Heart left ventricle (tissue), 16 donors: ENCODE data around the gene HNF1A. TPM values are rescaled to one million over a fixed set of nuclear protein-coding genes. Genes with fewer than 3 reads are reported as not detected.

ENCODE experiments used
- ATAC-seq, 4 donors: fragments of 200-7000 bp; cut with Tn5 transposase; one replicate each; pipeline ENCODE4 v1.9.1; 2020 to 2022; ENCODE audit warnings: moderate library complexity in 4 of 4, mild to moderate bottlenecking in 3 of 4, moderate number of reproducible peaks in 1 of 4
- DNase-seq, 5 donors: peaks; one replicate each; pipeline ENCODE4 v3.0.0-alpha.2; 2020
- H3K27ac ChIP-seq, 12 donors: fragments of 200-600 bp; sonication (generic) in 4 of 12; one replicate each; pipeline versions ENCODE4 v1.5.0 to v1.8.0; 2016 to 2022; ENCODE audit warnings: mild to moderate bottlenecking in 2 of 12
- H3K27me3 ChIP-seq, 9 donors: fragments of 200-600 bp; sonication (generic) in 2 of 9; one replicate each; pipeline versions ENCODE4 v1.5.1 to v1.8.0; 2016 to 2022; ENCODE audit warnings: mild to moderate bottlenecking in 3 of 9
- H3K36me3 ChIP-seq, 9 donors: fragments of 200-600 bp; sonication (generic) in 2 of 9; one replicate each; pipeline versions ENCODE4 v1.5.0 to v1.8.0; 2018 to 2022; ENCODE audit warnings: mild to moderate bottlenecking in 2 of 9
- H3K4me1 ChIP-seq, 12 donors: fragments of 200-600 bp; sonication (generic) in 4 of 12; one replicate each; pipeline versions ENCODE4 v1.5.0 to v1.8.0; 2016 to 2022; ENCODE audit warnings: mild to moderate bottlenecking in 3 of 12
- H3K4me3 ChIP-seq, 12 donors: fragments of 200-600 bp; sonication (generic) in 4 of 12; one replicate each; pipeline versions ENCODE4 v1.5.0 to v1.8.0; 2017 to 2022; ENCODE audit warnings: mild to moderate bottlenecking in 9 of 12, moderate library complexity in 4 of 12
- H3K9me3 ChIP-seq, 12 donors: fragments of 200-600 bp; sonication (generic) in 4 of 12; one replicate each; pipeline versions ENCODE4 v1.5.0 to v1.8.0; 2016 to 2022; ENCODE audit warnings: mild to moderate bottlenecking in 1 of 12
- POLR2A ChIP-seq, 2 donors: fragments of 450-650 bp; IDR thresholded peaks; one replicate each; pipeline ENCODE4 v1.6.1; 2017; ENCODE audit warnings: antibody characterized with exemption in 2 of 2, mild to moderate bottlenecking in 2 of 2, moderate library complexity in 2 of 2
- WGBS, 4 donors: extraction: QIAGEN DNeasy Blood & Tissue Kit in 2 of 4; methylation state at CpG; one replicate each; pipeline versions ENCODE4 v1.1.5 to v1.1.7; 2013 to 2018; 5-methylcytosine and 5-hydroxymethylcytosine counted together
- intact Hi-C, 10 donors: fragments of 100-400 bp; cut with DNase I; formaldehyde crosslinking; loops; one replicate each; pipeline versions ENCODE4 v1.11.1 to v1.14.2; 2022
- polyA plus RNA-seq, 2 donors: library from polyadenylated mRNA; stranded (reverse); fragments of 200-250 nt; gene quantifications; one replicate each; pipeline ENCODE4 v1.2.3, GENCODE V29; 2013
- total RNA-seq, 9 donors: library from RNA; depleted of rRNA in 2 of 9; stranded (reverse); fragments of >200 nt in 2 of 9; fragmentation: NEBNext Ultra II Directional in 3 of 9; extraction: Animal tissue kit (Norgen Biotek cat#: 25700) in 3 of 9; gene quantifications; one replicate each; pipeline versions ENCODE4 v1.1.0 to v1.2.4, GENCODE V29; 2016 to 2023
- TF ChIP-seq, protein P1 (sequence below), 12 donors: fragments of 200-600 bp; sonication (generic) in 4 of 12; IDR thresholded peaks; one replicate each; pipeline versions ENCODE4 v1.5.0 to v1.8.0; 2018 to 2022; ENCODE audit warnings: antibody characterized with exemption in 12 of 12, mild to moderate bottlenecking in 5 of 12
- donor health status: ischemic (EF 13 %, LVEDD 7.1; RV severe dilation, severe dysfunction).
- donor health status: healthy with polysubstance abuse.
- donor health status: DM: no; HTN: yes; CAD: no.
- donor health status: DM: no; HTN: no; CAD: no.
- donor health status: ischemic (EF 25% LVEDD 6.9; RV normal size, moderate dysfunction).
- donor health status: ischemic (EF 25% LVEDD 5.7; RV mildly dilated, moderate dysfunction).
- donor health status: healthy.
- donor health status: DM: yes; HTN: yes; CAD: no.
- donor health status: ischemic (EF 35%, LVEDD 5.7; RV mildly dilated, moderate dysfunction).
- donor health status: nonischemic (EF 11% LVEDD 7.7; RV severe dilation, severe dysfunction).
- donor health status: DM: yes; HTN: yes; CAD: no.
- donor health status: PGD.
- donor health status: ischemic (EF 29% LVEDD 5.4; RV normal size, mild dysfunction).
- donor health status: nonischemic (EF 23%, LVEDD 6.1; RV moderate dilation, normal function).

HNF1A gene
- total and polyA plus RNA-seq, 11 donors, result 0.03 TPM; not detected in 10

GRCh38 chr12:120932058-120932457 lies 46.3 kb upstream of the HNF1A start:
- WGBS, 4 donors, result 74 to 84% (median 78%) methylated on average over 7 of the region's 7 CpGs

GRCh38 chr12:120932956-120933526 lies 45.3 kb upstream of the HNF1A start:
- Histone ChIP-seq H3K9me3 (no peaks in the 10 kb centered on the region), H3K4me3 (no peak overlapping the region), H3K36me3 (no peaks in the 10 kb centered on the region), H3K27me3 (peaks cover 0 to under 1% (median 0%) of the 10 kb centered on the region in 9 donors), H3K27ac (no peak overlapping the region), H3K4me1 (peaks cover 0 to 14% (median 0%) of the 10 kb centered on the region in 12 donors)
- WGBS, 4 donors, result 41 to 51% (median 45%) methylated on average over 8 to 9 of the region's 9 CpGs
- intact Hi-C loops, result no loop called here
- TF ChIP-seq POLR2A (IDR thresholded peaks at IDR 0.05), result no peak
- TF ChIP-seq, protein P1, sequence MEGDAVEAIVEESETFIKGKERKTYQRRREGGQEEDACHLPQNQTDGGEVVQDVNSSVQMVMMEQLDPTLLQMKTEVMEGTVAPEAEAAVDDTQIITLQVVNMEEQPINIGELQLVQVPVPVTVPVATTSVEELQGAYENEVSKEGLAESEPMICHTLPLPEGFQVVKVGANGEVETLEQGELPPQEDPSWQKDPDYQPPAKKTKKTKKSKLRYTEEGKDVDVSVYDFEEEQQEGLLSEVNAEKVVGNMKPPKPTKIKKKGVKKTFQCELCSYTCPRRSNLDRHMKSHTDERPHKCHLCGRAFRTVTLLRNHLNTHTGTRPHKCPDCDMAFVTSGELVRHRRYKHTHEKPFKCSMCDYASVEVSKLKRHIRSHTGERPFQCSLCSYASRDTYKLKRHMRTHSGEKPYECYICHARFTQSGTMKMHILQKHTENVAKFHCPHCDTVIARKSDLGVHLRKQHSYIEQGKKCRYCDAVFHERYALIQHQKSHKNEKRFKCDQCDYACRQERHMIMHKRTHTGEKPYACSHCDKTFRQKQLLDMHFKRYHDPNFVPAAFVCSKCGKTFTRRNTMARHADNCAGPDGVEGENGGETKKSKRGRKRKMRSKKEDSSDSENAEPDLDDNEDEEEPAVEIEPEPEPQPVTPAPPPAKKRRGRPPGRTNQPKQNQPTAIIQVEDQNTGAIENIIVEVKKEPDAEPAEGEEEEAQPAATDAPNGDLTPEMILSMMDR (IDR thresholded peaks at IDR 0.05), result no peak
- DNase-seq, result peak in 1 of 5 donors; percentile 17
- peak in 1 of 4 donors; percentile 43 for ATAC-seq

More at GRCh38 chr12:120932058-120932457, 46.3 kb upstream of the HNF1A start:
- no peak overlapping the region for H3K27ac ChIP-seq
- no peak overlapping the region for H3K4me3 ChIP-seq
- no peaks in the 10 kb centered on the region for H3K36me3 ChIP-seq
- DNase-seq (no peak), ATAC-seq (no peak)
- peaks cover 0 to 14% (median 0%) of the 10 kb centered on the region in 12 donors for H3K4me1 ChIP-seq
- H3K9me3 ChIP-seq, result no peaks in the 10 kb centered on the region
- intact Hi-C loops, result no loop called here
- TF ChIP-seq POLR2A (IDR thresholded peaks at IDR 0.05), result no peak
- TF ChIP-seq, protein P1 (IDR thresholded peaks at IDR 0.05), result no peak
- no peaks in the 10 kb centered on the region for H3K27me3 ChIP-seq

DNA sequence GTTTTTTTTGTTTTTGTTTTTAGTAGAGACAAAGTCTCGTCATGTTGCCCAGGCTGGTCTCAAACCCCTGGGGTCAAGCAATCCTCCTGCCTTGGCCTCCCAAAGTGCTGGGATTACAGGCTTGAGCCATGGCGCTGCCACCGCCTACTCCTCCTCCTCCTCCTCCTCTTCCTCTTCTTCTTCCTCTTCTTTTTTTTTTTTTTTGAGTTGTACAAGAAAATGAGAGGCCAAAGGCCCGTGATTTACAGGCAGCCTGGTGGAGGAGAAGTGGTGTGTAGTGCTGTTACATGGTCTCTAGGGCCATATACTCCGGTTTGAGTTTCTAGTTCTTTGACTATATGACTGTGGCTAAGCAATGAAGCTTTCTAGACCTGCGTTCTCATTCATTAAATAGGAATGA lies 44.6 kb upstream of the HNF1A start:
- Histone ChIP-seq H3K36me3 (no peaks in the 10 kb centered on the region), H3K9me3 (no peaks in the 10 kb centered on the region), H3K27me3 (peaks cover 0 to 4% (median 0%) of the 10 kb centered on the region in 9 donors), H3K4me3 (no peak overlapping the region), H3K4me1 (peaks cover 0 to 14% (median 0%) of the 10 kb centered on the region in 12 donors), H3K27ac (no peak overlapping the region)
- TF ChIP-seq, protein P1 (IDR thresholded peaks at IDR 0.05), result no peak
- no peak for TF ChIP-seq POLR2A (IDR thresholded peaks at IDR 0.05)
- intact Hi-C loops, result no loop called here
- 78 to 81% (median 80%) methylated on average over 6 of the region's 6 CpGs for WGBS, 4 donors
- ATAC-seq (no peak), DNase-seq (peak in 1 of 5 donors; percentile 4)

GRCh38 chr12:120936197-120936596 lies 42.1 kb upstream of the HNF1A start:
- TF ChIP-seq, protein P1 (IDR thresholded peaks at IDR 0.05), result no peak
- no peak for TF ChIP-seq POLR2A (IDR thresholded peaks at IDR 0.05)
- no peaks in the 10 kb centered on the region for H3K36me3 ChIP-seq
- peaks cover 0 to 26% (median 0%) of the 10 kb centered on the region in 12 donors for H3K4me1 ChIP-seq
- H3K27me3 ChIP-seq, result peaks cover 0 to 4% (median 0%) of the 10 kb centered on the region in 9 donors
- ATAC-seq (peak; percentile 39 to 75 (median 60)), DNase-seq (peak; percentile 24 to 62 (median 30))
- 38 to 56% (median 45%) methylated on average over 2 of the region's 2 CpGs for WGBS, 4 donors
- H3K27ac ChIP-seq, result peak overlapping the region in 2 of 12 donors; percentile 29 to 88
- intact Hi-C loops, result no loop called here
- H3K9me3 ChIP-seq, result no peaks in the 10 kb centered on the region
- no peak overlapping the region for H3K4me3 ChIP-seq
